GM21447 (cell line): Measurements from ENCODE around the gene STARD3NL.
"Not testable (repeated sequence)": the region's sequence is repeated elsewhere in the genome, so short reads cannot be mapped to it uniquely, and the experiment has no call there.

Experiments
- ATAC-seq: cut with Tn5 transposase; IDR thresholded peaks from one replicate; pipeline ENCODE4 v1.9.1; 2021; ENCODE audit not compliant: unreplicated experiment

STARD3NL gene

GRCh38 chr7:38262545-38262944 lies 84.5 kb downstream of the STARD3NL start:
- no peak for ATAC-seq

- not testable (repeated sequence) for ATAC-seq
Measured at GRCh38 chr7:38263274-38263673, 85.2 kb downstream of the STARD3NL start.

- ATAC-seq: not testable (repeated sequence)
Measured at GRCh38 chr7:38264602-38265001, 86.6 kb downstream of the STARD3NL start.

GRCh38 chr7:38265958-38266357 lies 87.9 kb downstream of the STARD3NL start:
- not testable (repeated sequence) for ATAC-seq

- ATAC-seq: not testable (repeated sequence)
Measured at GRCh38 chr7:38269704-38270346, 91.8 kb downstream of the STARD3NL start.

GRCh38 chr7:38270405-38270804 lies 92.4 kb downstream of the STARD3NL start:
- not testable (repeated sequence) for ATAC-seq

GRCh38 chr7:38273286-38273995 lies 95.4 kb downstream of the STARD3NL start, which contains the start of gene TARP:
Gene TARP, minus strand, starts transcription at chr7:38273636.
- no peak for ATAC-seq

- ATAC-seq: no peak
Measured at GRCh38 chr7:38274486-38274885, 96.4 kb downstream of the STARD3NL start.

- no peak for ATAC-seq
Measured at GRCh38 chr7:38274927-38275620, 97.0 kb downstream of the STARD3NL start.

GRCh38 chr7:38276096-38276877 lies 98.2 kb downstream of the STARD3NL start:
- no peak for ATAC-seq

GRCh38 chr7:38280000-38280399 lies 102.0 kb downstream of the STARD3NL start:
- no peak for ATAC-seq
